ENCODE data around the gene BMP3.
"Not testable (repeated sequence)": the region's sequence is repeated elsewhere in the genome, so short reads cannot be mapped to it uniquely, and the experiment has no call there.

BMP3 gene

GRCh38 chr4:81016566-81016965 is 13.9 kb upstream of the BMP3 start:
- not testable (repeated sequence) for H3K4me3 ChIP-seq (replicated peaks; ENCODE audit: insufficient read depth, low read length); H3K27me3 ChIP-seq (ENCODE audit: insufficient read depth, poor library complexity, severe bottlenecking); DNase-seq (ENCODE audit: low read depth in 1 of 2, low spot score in 1 of 2); H3K27ac ChIP-seq (replicated peaks)

- TF ChIP-seq SPI1 (IDR thresholded peaks at IDR 0.05; ENCODE audit: borderline replicate concordance, low read depth) (no peak), CTCF (IDR thresholded peaks at IDR 0.05; ENCODE audit: insufficient read depth, low read length) (no peak), REST (IDR thresholded peaks at IDR 0.05; ENCODE audit: insufficient replicate concordance, low read depth) (no peak), GABPA (IDR thresholded peaks at IDR 0.05; ENCODE audit: low read depth) (no peak), POLR2AphosphoS5 (IDR thresholded peaks at IDR 0.05; ENCODE audit: low read depth) (no peak)
- no peak overlapping the region for H3K27ac ChIP-seq (replicated peaks)
- no peaks in the 10 kb centered on the region for H3K27me3 ChIP-seq (ENCODE audit: insufficient read depth, poor library complexity, severe bottlenecking)
- DNase-seq (ENCODE audit: low read depth in 1 of 2, low spot score in 1 of 2): no peak
- H3K4me3 ChIP-seq (replicated peaks; ENCODE audit: insufficient read depth, low read length): no peak overlapping the region
These were observed 11.5 kb upstream of the BMP3 start for GRCh38 chr4:81019006-81019405.

GRCh38 chr4:81021142-81021944 is 9.2 kb upstream of the BMP3 start:
- no peak overlapping the region for H3K4me3 ChIP-seq (replicated peaks; ENCODE audit: insufficient read depth, low read length)

GRCh38 chr4:81021981-81022380 is 8.5 kb upstream of the BMP3 start:
- Histone ChIP-seq H3K4me3 (replicated peaks; ENCODE audit: insufficient read depth, low read length) (no peak overlapping the region), H3K27me3 (ENCODE audit: insufficient read depth, poor library complexity, severe bottlenecking) (no peaks in the 10 kb centered on the region), H3K27ac (replicated peaks) (no peak overlapping the region)
- no peak for TF ChIP-seq CTCF (IDR thresholded peaks at IDR 0.05; ENCODE audit: insufficient read depth, low read length)
- TF ChIP-seq SPI1 (IDR thresholded peaks at IDR 0.05; ENCODE audit: borderline replicate concordance, low read depth): no peak
- no peak for TF ChIP-seq POLR2AphosphoS5 (IDR thresholded peaks at IDR 0.05; ENCODE audit: low read depth)
- TF ChIP-seq REST (IDR thresholded peaks at IDR 0.05; ENCODE audit: insufficient replicate concordance, low read depth): no peak
- no peak for TF ChIP-seq GABPA (IDR thresholded peaks at IDR 0.05; ENCODE audit: low read depth)
- DNase-seq (ENCODE audit: low read depth in 1 of 2, low spot score in 1 of 2): no peak

More at GRCh38 chr4:81021142-81021944, 9.2 kb upstream of the BMP3 start:
- no peak for DNase-seq (ENCODE audit: low read depth in 1 of 2, low spot score in 1 of 2)
- Histone ChIP-seq H3K27ac (replicated peaks) (no peak overlapping the region), H3K27me3 (ENCODE audit: insufficient read depth, poor library complexity, severe bottlenecking) (no peaks in the 10 kb centered on the region)
- no peak for TF ChIP-seq CTCF (IDR thresholded peaks at IDR 0.05; ENCODE audit: insufficient read depth, low read length)
- no peak for TF ChIP-seq POLR2AphosphoS5 (IDR thresholded peaks at IDR 0.05; ENCODE audit: low read depth)
- no peak for TF ChIP-seq SPI1 (IDR thresholded peaks at IDR 0.05; ENCODE audit: borderline replicate concordance, low read depth)

All from HL-60 (cell line).